Vagina (tissue), 2 donors: ENCODE data around the gene HFM1. TPM values are rescaled to one million over a fixed set of nuclear protein-coding genes. Genes with fewer than 3 reads are reported as not detected.
A peak's percentile ranks its signal among the peaks of the same experiment; 100 is the strongest.

Experiments used
- DNase-seq, 2 donors: peaks; one replicate each; pipeline ENCODE4 v3.0.0-alpha.2; 2017; ENCODE audit errors: extremely low spot score in 2 of 2
- H3K27ac ChIP-seq: fragments of 200-600 bp; sonication (generic); one replicate; pipeline ENCODE4 v1.5.1; 2019
- H3K27me3 ChIP-seq: fragments of 200-600 bp; sonication (generic); one replicate; pipeline ENCODE4 v1.5.1; 2019
- H3K36me3 ChIP-seq, 2 donors: fragments of 200-600 bp; sonication (generic); one replicate each; pipeline ENCODE4 v1.5.1; 2017 to 2019
- H3K4me1 ChIP-seq: fragments of 200-600 bp; sonication (generic); one replicate; pipeline ENCODE4 v1.5.1; 2019
- H3K4me3 ChIP-seq, 2 donors: fragments of 200-600 bp; sonication (generic); 1 replicate in 1 of 2; 2 replicates in 1 of 2; pipeline ENCODE4 v1.5.1; 2016 to 2019
- H3K9me3 ChIP-seq: fragments of 200-600 bp; sonication (generic); one replicate; pipeline ENCODE4 v1.5.1; 2019
- CTCF ChIP-seq, 3 experiments: fragments of 450-650 bp in 2 of 3; fragments of 200-600 bp in 1 of 3; sonication (generic) in 1 of 3; IDR thresholded peaks; one replicate each; pipeline ENCODE4 v1.5.1; 2017 to 2019; ENCODE audit warnings: antibody characterized with exemption in 3 of 3, mild to moderate bottlenecking in 2 of 3, moderate library complexity in 2 of 3
- POLR2A ChIP-seq, 2 donors: fragments of 450-650 bp; IDR thresholded peaks; one replicate each; pipeline ENCODE4 v1.6.1; 2017; ENCODE audit warnings: antibody characterized with exemption in 2 of 2, mild to moderate bottlenecking in 2 of 2, moderate library complexity in 2 of 2
- POLR2AphosphoS5 ChIP-seq, 2 donors: sonication (generic); formaldehyde crosslinking; IDR thresholded peaks; one replicate each; pipeline ENCODE4 v1.9.0; 2017; ENCODE audit warnings: antibody characterized with exemption in 2 of 2, mild to moderate bottlenecking in 2 of 2, low read depth in 1 of 2; ENCODE audit not compliant: insufficient read depth in 1 of 2
- intact Hi-C: fragments of 100-400 bp; cut with DNase I; formaldehyde crosslinking; loops from one replicate; pipeline ENCODE4 v1.15.1; 2023
- total RNA-seq: library from RNA; depleted of rRNA; stranded (reverse); fragments of >200 nt; gene quantifications from one replicate; pipeline ENCODE4 v1.2.3, GENCODE V29; 2016

Gene HFM1
- total RNA-seq, 1 donor from 2014 or later = 9.3 TPM

GRCh38 chr1:91412371-91412770, 7.7 kb upstream of the HFM1 start:
- intact Hi-C loops = no loop called here
- no peaks in the 10 kb centered on the region for H3K27me3 ChIP-seq
- H3K27ac ChIP-seq = no peak overlapping the region
- no peaks in the 10 kb centered on the region for H3K4me1 ChIP-seq
- DNase-seq = no peak
- no peaks in the 10 kb centered on the region for H3K36me3 ChIP-seq
- no peak overlapping the region for H3K4me3 ChIP-seq
- H3K9me3 ChIP-seq = no peaks in the 10 kb centered on the region
- TF ChIP-seq POLR2A (IDR thresholded peaks at IDR 0.05) (no peak), POLR2AphosphoS5 (IDR thresholded peaks at IDR 0.05; ENCODE audit: insufficient read depth in 1 of 2, low read depth in 1 of 2) (no peak), CTCF (IDR thresholded peaks at IDR 0.05) (no peak)

- Histone ChIP-seq H3K27me3 (no peaks in the 10 kb centered on the region), H3K36me3 (no peaks in the 10 kb centered on the region), H3K4me3 (no peak overlapping the region), H3K27ac (no peak overlapping the region), H3K9me3 (no peaks in the 10 kb centered on the region), H3K4me1 (peaks cover 5% of the 10 kb centered on the region)
- DNase-seq = no peak
- intact Hi-C loops = no loop called here
- TF ChIP-seq CTCF (IDR thresholded peaks at IDR 0.05) = no peak
- no peak for TF ChIP-seq POLR2AphosphoS5 (IDR thresholded peaks at IDR 0.05; ENCODE audit: insufficient read depth in 1 of 2, low read depth in 1 of 2)
Measured at GRCh38 chr1:91406773-91407389, 2.2 kb upstream of the HFM1 start.

- no peak overlapping the region for H3K27ac ChIP-seq
- intact Hi-C loops = no loop called here
- H3K4me3 ChIP-seq = no peak overlapping the region
- H3K9me3 ChIP-seq = no peaks in the 10 kb centered on the region
- H3K4me1 ChIP-seq = peaks cover 5% of the 10 kb centered on the region
- H3K27me3 ChIP-seq = no peaks in the 10 kb centered on the region
- no peak for DNase-seq
- H3K36me3 ChIP-seq = no peaks in the 10 kb centered on the region
- no peak for TF ChIP-seq POLR2A (IDR thresholded peaks at IDR 0.05)
- peak in 1 of 3 experiments; percentile 27 for TF ChIP-seq CTCF (IDR thresholded peaks at IDR 0.05)
- TF ChIP-seq POLR2AphosphoS5 (IDR thresholded peaks at IDR 0.05; ENCODE audit: insufficient read depth in 1 of 2, low read depth in 1 of 2) = no peak
Measured at GRCh38 chr1:91402023-91402422, 2.6 kb downstream of the HFM1 start.

- intact Hi-C loops = no loop called here
- H3K27me3 ChIP-seq = no peaks in the 10 kb centered on the region
- H3K4me3 ChIP-seq = no peak overlapping the region
- peaks cover 5% of the 10 kb centered on the region for H3K4me1 ChIP-seq
- no peak for TF ChIP-seq CTCF (IDR thresholded peaks at IDR 0.05)
- TF ChIP-seq POLR2A (IDR thresholded peaks at IDR 0.05) = no peak
- TF ChIP-seq POLR2AphosphoS5 (IDR thresholded peaks at IDR 0.05; ENCODE audit: insufficient read depth in 1 of 2, low read depth in 1 of 2) = no peak
- no peaks in the 10 kb centered on the region for H3K9me3 ChIP-seq
- no peaks in the 10 kb centered on the region for H3K36me3 ChIP-seq
- no peak overlapping the region for H3K27ac ChIP-seq
- DNase-seq = no peak
Measured at GRCh38 chr1:91400133-91400725, 4.4 kb downstream of the HFM1 start.

DNA sequence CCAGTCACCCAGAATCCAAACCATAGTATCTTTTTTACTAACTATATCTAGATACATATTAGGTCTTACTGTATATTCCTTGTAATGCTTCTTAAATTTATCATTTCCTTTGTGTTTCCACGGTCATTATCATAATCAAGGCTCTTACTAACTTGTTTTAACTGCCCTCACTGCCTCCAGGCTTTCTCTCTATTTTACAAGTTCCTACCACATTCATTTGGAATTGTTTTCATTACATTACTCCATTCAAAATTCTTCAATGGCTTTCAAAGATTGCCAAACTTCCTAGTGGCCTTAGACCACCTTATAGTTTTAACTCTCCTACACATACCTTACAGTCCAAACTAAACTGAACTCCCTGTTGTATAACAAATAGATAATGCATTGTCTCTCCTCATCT, 6.3 kb downstream of the HFM1 start:
- no peaks in the 10 kb centered on the region for H3K9me3 ChIP-seq
- H3K27ac ChIP-seq = no peak overlapping the region
- H3K27me3 ChIP-seq = no peaks in the 10 kb centered on the region
- TF ChIP-seq CTCF (IDR thresholded peaks at IDR 0.05) (no peak), POLR2AphosphoS5 (IDR thresholded peaks at IDR 0.05; ENCODE audit: insufficient read depth in 1 of 2, low read depth in 1 of 2) (no peak), POLR2A (IDR thresholded peaks at IDR 0.05) (no peak)
- H3K4me3 ChIP-seq = no peak overlapping the region
- DNase-seq = no peak
- intact Hi-C loops = no loop called here
- no peaks in the 10 kb centered on the region for H3K4me1 ChIP-seq
- H3K36me3 ChIP-seq = no peaks in the 10 kb centered on the region
